ENCODE data around the gene CDH26.
A peak's percentile ranks its signal among the peaks of the same experiment; 100 is the strongest.
"Not testable (repeated sequence)": the region's sequence is repeated elsewhere in the genome, so short reads cannot be mapped to it uniquely, and the experiment has no call there.

CDH26 gene

DNA sequence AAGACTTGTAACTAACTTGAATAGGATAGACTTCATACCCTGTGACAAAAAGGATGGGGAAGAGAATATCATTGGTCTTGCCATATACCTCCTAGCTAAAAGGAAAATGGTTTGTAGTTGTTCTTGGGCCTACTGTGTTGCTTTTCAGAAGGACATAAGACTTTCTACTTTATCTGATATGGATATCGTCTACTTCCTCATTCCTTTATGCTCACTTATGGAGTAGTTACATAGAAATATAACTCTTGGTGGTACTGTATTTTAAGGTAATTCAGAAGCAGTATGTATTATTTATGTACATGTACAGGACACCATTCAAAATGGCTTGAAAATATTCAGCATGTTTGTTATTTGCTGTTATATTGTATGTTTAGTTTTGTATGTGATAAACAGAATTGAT is 10.0 kb upstream of the CDH26 start:
- TF ChIP-seq, protein P1, sequence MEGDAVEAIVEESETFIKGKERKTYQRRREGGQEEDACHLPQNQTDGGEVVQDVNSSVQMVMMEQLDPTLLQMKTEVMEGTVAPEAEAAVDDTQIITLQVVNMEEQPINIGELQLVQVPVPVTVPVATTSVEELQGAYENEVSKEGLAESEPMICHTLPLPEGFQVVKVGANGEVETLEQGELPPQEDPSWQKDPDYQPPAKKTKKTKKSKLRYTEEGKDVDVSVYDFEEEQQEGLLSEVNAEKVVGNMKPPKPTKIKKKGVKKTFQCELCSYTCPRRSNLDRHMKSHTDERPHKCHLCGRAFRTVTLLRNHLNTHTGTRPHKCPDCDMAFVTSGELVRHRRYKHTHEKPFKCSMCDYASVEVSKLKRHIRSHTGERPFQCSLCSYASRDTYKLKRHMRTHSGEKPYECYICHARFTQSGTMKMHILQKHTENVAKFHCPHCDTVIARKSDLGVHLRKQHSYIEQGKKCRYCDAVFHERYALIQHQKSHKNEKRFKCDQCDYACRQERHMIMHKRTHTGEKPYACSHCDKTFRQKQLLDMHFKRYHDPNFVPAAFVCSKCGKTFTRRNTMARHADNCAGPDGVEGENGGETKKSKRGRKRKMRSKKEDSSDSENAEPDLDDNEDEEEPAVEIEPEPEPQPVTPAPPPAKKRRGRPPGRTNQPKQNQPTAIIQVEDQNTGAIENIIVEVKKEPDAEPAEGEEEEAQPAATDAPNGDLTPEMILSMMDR (IDR thresholded peaks at IDR 0.05; ENCODE audit: low read length, missing control alignments): no peak
- H3K4me3 ChIP-seq (replicated peaks; ENCODE audit: low read depth, low read length): no peak overlapping the region
- DNase-seq (ENCODE audit: low read depth): no peak

DNA sequence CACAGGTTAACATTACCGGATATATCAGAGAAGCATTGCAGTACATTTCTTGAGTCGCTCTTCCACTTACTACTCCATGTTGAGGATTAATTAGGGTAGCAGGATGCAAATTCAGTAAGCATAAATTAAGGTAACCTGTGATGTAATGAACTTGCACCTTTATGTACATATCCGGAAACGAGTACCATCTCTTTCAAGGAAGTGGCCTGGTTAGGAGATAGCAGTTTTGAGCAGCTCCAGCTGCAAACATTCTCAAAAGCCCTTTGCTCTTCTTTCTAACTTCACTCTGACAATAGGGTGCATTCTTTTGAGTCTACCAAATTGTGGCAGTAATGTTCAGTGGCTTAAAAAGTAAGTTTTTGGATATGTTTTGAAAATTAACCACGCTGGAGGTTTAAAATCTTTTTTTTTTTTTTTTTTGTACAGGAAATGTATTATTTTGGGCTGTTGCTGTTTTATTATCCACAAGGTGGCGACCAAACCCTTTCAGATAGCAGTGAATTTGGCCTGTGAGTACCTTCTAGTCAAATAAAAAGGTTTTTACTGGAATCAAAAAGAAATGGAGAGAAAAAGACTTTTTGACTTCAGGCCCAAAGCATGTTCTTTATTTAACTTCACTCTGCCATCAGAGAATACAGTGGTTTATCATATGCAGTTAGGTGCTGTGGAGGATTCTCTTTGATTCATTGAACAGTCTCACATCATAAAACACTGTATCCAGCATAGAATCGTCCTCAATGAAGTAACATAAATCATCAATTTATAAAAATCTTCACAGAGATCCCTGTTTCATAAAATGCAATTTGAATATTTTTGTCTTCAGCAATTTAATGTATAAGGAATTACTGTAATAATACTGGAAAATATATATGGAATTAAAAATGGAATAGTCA is 9.1 kb upstream of the CDH26 start:
- DNase-seq (ENCODE audit: low read depth): peak; percentile 74
- no peak overlapping the region for H3K4me3 ChIP-seq (replicated peaks; ENCODE audit: low read depth, low read length)
- TF ChIP-seq, protein P1 (IDR thresholded peaks at IDR 0.05; ENCODE audit: low read length, missing control alignments): peak; percentile 70

DNA sequence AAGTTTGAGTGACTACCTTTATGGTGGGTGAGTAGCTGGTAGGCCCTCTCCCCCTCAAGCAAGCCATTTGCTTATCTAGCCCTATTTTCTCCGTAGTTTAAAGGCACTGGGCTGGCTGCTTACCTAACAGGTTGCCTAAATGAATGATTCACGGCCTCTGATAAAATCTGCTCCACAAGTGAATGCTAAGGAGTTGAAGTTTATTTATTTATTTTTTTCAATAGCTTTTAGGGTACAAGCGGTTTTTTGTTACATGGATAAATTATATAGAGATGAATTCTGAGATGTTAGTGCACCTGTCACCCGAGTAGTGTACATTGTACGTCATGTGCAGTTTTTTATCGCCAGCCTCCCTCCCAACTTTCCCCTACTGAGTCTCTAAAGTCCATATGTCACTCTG is 8.3 kb upstream of the CDH26 start:
- TF ChIP-seq, protein P1 (IDR thresholded peaks at IDR 0.05; ENCODE audit: low read length, missing control alignments): no peak
- no peak for DNase-seq (ENCODE audit: low read depth)
- no peak overlapping the region for H3K4me3 ChIP-seq (replicated peaks; ENCODE audit: low read depth, low read length)

DNA sequence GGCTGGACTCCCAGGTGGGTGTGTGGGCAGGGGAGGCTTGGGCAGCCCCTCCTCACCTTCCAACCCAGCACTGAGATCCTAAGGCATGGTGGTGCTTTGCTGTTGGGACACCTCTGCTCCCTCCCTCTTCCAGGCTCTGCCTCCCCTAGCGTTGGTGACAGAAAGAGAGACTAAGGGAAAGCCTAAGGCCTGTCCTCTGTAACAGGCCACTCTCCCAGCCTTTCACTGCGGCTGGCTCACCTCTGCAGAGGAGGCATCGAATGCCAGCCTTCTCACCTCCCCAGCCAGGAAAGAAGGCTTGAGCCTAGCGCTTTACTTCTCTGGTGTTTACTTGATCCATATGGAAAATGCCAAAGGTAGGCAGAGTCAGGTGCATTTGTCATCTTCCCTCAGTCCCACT is 3.5 kb upstream of the CDH26 start:
- no peak for DNase-seq (ENCODE audit: low read depth)
- no peak overlapping the region for H3K4me3 ChIP-seq (replicated peaks; ENCODE audit: low read depth, low read length)
- TF ChIP-seq, protein P1 (IDR thresholded peaks at IDR 0.05; ENCODE audit: low read length, missing control alignments): no peak

DNA sequence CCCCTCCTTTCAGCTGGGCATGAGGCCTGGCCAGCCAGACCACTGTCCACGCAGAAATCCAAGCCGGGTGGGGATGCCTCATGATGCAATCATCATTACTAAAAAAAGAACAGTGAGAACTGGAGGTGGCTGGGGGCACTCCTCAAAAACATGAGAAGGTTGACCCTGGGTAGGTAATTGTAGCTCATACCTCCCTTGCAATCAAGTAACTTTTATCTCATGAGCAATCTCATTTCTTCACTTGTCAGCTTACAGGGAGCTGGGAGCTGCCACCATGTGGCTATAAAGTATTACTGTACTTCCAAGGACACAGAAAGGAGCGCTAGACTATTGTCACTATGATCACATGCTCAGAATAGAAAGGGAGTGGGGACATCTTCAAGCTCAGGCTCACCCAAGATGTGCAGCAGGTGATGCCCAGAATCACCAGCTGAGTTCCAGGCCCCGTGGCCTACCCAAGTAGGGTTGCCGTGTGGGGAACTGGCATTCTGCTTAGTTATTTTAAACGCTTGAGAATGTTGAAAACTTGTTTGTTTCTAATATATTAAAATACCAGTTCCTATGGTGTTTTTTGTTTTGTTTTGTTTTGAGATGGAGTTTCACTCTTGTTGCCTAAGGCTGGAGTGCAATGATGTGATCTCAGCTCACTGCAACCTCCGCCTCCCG is 3.0 kb upstream of the CDH26 start:
- no peak for DNase-seq (ENCODE audit: low read depth)
- TF ChIP-seq, protein P1 (IDR thresholded peaks at IDR 0.05; ENCODE audit: low read length, missing control alignments): peak; percentile 16
- no peak overlapping the region for H3K4me3 ChIP-seq (replicated peaks; ENCODE audit: low read depth, low read length)

DNA sequence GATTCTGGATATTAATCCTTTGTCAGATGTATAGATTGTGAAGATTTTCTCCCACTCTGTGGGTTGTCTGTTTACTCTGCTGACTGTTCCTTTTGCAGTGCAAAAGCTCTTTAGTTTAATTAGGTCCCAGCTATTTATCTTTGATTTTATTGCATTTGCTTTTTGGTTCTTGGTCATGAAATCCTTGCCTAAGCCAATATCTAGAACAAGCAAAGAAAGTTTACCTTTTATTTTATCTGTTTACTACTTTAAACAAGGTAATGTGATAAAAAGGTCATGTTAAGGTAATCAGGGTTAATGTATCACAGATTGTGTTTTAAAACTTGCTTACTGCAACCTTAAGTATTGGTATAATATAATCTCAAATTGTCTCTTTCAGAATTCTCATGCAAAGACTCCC is 655 bp upstream of the CDH26 start:
- not testable (repeated sequence) for DNase-seq (ENCODE audit: low read depth); H3K4me3 ChIP-seq (replicated peaks; ENCODE audit: low read depth, low read length)

DNA sequence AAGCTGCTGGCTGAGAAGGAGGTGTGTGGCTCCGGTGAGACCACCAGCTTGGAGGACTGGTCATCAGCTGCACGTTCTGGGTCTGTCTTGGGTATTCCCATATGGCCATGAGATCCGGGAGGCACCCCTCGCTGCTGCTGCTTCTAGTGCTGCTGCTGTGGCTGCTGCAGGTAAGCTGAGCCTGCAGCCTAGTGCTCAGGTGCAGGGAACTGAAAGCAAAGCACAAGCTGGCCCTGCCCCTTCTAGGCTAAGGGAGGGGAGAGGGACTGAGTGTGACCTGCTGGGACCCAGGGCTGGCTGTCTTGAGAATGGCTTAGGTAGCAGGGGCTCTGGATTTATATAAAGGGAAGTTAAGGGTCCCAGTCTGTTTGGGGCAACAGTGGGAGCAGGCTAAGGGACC is 403 bp downstream of the CDH26 start:
- no peak for DNase-seq (ENCODE audit: low read depth)
- H3K4me3 ChIP-seq (replicated peaks; ENCODE audit: low read depth, low read length): no peak overlapping the region
- TF ChIP-seq, protein P1 (IDR thresholded peaks at IDR 0.05; ENCODE audit: low read length, missing control alignments): no peak

Data from fibroblast of pulmonary artery (primary cell).